Activated CD4-positive, alpha-beta T cell treated with anti-CD3 and anti-CD28 coated beads, Interleukin-2, amount 50 U/mL, for 16 hours (primary cell): ENCODE results near the gene ATG12.
"Not testable (repeated sequence)": the region's sequence is repeated elsewhere in the genome, so short reads cannot be mapped to it uniquely, and the experiment has no call there.

ENCODE experiments used
- DNase-seq: peaks from one replicate; pipeline ENCODE4 v3.0.0-alpha.2; 2020

ATG12 gene

DNA sequence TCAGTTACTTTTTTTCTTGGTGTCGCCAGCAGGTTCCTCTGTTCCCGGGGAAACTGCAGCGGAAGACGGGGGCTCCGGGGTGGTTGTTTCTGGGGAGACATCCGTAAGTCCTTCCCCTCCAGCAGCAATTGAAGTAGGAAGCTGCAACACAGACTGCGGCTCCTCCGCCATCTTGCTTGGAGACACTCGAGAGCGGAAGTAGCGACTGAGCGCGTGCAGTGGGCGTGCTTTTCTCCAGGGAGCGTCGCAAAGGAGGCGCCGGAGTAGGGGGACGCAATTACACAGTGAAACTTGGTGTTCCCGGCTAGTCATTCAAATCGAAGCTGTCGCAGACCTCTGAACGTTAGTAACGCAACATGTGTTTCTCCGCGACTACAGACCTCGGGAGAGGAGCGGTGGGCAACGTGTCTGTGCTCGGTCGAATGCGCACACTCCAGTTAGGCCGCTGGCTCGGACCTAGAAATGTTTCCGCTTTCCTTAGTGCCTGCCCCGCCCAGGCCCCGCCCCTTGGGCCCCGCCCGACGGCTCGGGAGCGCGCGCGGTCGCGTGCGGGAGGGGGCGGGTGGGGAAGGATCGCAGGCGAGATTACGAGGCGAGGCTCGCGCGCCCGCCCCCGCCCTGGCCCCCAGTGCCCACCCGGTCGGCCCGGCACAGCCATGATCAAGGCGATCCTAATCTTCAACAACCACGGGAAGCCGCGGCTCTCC lies at the start of gene ATG12, which contains the start of gene AP3S1:
TSS of gene ATG12 (minus strand) at position 184 of the 707 bp plus-strand sequence. CDS start at position 171, 13 bp downstream.
TSS of gene AP3S1 (plus strand) at position 554 of the 707 bp plus-strand sequence. CDS start at position 657, 103 bp downstream.
- peak; percentile 93 for DNase-seq

DNA sequence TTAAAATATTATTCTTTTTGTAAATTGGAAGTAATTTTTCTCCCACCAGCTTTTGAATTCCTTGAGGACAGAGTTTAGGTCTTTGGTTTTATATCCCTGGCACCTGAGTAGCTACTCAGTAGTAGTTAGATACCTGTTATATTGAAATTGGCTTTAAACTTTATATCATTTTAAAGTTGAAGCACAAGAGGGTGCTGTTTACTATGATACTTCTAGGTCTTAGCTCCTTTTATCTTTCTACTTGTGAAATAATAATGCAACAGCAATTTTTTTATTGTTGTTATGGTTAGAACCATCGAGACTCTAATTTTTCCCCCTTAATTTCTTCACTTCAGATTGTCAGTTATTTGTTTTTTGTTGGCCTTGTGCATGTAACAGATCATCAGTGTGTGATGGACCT lies 46.7 kb upstream of the ATG12 start:
- no peak for DNase-seq

GRCh38 chr5:115885208-115885607 lies 43.8 kb upstream of the ATG12 start:
- DNase-seq: not testable (repeated sequence)

GRCh38 chr5:115884704-115885103 lies 43.3 kb upstream of the ATG12 start:
- no peak for DNase-seq

GRCh38 chr5:115882434-115882833 lies 41.1 kb upstream of the ATG12 start:
- DNase-seq: not testable (repeated sequence)

GRCh38 chr5:115877342-115877741 lies 36.0 kb upstream of the ATG12 start:
- DNase-seq: not testable (repeated sequence)

DNA sequence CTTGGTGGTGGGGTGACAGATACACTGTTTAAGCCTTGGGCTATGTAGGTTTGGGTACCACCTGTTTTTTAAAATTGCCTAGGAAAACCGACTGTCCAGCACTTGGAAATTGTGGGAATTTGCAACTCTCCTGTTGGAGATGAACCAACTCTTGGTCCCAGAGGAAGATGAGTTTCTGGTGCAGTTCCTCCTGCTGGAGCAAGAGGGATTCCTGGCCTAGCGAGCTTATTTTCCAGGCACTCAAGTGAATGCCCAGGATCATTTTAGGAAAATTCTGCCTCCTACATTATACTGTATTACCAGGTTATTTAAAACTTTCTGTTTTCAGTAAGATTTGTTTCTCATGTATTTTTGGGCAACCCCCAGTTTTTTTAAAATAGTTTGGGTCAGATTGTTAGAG lies 34.1 kb upstream of the ATG12 start:
- no peak for DNase-seq

DNA sequence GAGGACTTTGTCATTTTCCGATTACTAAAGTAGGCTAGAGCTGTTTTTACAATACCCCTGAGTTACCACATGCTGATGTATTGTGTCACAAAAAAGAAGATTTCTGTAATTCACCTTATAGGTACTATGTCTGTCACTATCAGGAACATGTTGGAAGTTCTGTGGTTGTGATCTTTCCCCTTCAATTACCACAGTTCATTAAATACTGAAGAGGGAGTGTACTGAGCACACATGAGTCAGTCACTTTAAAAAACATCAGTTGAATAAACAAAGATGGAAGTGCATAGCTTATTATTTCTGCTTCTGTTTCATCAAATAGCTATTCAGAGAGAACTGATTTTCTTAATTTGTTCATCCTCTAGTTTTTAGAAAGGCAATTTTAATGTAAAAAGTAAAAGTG lies 32.0 kb upstream of the ATG12 start:
- DNase-seq: no peak

GRCh38 chr5:115872447-115872846 lies 31.1 kb upstream of the ATG12 start:
- DNase-seq: no peak

DNA sequence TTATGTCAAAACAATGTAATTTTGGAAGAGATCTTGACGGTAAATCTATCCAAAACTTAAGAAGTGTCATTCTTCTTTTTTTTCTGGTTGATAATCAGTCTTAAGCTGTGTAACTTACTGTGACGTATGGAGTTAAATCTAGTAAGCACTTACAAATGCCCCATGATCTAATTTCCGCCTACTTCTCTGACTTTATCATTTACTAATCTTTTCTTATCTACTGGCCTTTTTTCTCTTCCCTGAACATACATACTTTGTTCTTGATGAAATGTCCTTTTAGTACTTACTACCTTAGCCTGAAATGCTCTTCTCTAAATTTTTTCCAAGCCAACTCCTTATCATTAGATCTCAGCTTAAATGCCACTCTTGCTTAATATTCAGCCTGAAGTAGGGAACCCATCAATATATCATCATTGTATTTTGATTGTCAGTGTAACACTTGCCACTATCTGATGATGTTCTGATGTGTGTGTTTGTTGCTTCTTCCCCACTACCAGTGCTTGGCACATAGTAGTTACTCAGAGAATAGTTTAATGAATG lies 28.0 kb upstream of the ATG12 start:
- no peak for DNase-seq

GRCh38 chr5:115859378-115859777 lies 18.0 kb upstream of the ATG12 start:
- no peak for DNase-seq

DNA sequence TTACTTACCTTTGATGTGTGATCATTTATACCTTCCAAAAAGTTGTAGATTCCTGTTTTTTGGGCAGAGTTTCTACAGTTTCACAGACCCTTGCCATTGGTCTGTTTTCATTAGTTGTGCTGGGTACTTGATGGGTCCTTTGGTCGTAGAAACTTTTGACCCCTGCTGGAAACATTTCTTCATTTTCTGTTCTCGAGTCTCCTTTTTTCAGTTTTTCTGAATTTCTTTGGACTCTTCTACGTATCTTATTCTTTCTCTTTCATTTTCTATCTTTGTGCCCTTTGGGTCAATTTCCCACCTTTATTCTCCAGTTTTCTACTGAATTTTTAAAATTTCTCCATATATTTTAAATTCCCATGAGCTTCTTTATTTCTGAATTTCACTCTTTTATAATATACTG lies 17.0 kb upstream of the ATG12 start:
- no peak for DNase-seq

- DNase-seq: no peak
Observed at GRCh38 chr5:115857626-115858349, 16.4 kb upstream of the ATG12 start.

GRCh38 chr5:115857057-115857479 lies 15.7 kb upstream of the ATG12 start:
- DNase-seq: no peak

DNA sequence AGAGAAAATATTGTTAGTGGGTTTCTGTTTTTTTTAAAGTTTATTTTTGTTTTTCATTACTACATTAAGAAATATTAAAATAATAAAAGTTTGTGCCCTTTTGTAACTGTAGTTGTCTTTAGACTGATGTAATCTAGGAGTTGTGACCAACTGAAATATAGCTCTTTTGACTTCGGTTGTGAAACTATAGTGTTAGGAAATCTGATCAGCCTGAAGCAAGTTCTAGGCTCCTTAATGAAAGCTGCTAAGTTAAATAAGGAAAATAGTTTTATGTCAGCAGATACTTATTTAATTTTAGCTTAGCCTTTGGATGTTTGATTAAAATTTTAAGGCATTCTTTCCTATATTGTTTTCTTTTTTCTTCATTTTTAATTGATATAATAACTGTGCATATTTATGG lies 14.6 kb upstream of the ATG12 start:
- DNase-seq: no peak

DNA sequence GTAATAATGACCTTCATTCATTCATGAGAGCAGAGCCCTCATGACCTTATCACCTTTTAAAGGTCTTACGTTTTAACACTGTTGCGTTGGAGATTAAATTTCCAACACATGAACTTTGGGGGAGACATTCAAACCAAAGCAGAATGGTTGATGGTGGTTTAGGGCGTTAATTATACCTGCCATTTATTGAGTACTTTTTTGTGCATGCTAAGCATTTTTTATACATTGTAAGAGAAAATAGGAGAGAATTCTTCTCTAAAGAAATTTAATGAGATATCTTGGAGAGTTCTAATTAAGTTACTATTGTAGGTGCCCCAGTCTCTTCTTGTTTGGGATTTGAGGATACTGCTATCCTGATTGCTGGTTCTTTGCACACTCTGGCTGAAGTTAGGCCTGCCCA lies 12.8 kb upstream of the ATG12 start:
- DNase-seq: no peak

- DNase-seq: no peak
Observed at GRCh38 chr5:115850744-115851416, 9.5 kb upstream of the ATG12 start.

- DNase-seq: no peak
Observed at GRCh38 chr5:115849258-115849798, 8.0 kb upstream of the ATG12 start.

GRCh38 chr5:115847290-115847689 lies 5.9 kb upstream of the ATG12 start:
- no peak for DNase-seq

GRCh38 chr5:115844321-115844817 lies 3.0 kb upstream of the ATG12 start:
- DNase-seq: no peak

DNA sequence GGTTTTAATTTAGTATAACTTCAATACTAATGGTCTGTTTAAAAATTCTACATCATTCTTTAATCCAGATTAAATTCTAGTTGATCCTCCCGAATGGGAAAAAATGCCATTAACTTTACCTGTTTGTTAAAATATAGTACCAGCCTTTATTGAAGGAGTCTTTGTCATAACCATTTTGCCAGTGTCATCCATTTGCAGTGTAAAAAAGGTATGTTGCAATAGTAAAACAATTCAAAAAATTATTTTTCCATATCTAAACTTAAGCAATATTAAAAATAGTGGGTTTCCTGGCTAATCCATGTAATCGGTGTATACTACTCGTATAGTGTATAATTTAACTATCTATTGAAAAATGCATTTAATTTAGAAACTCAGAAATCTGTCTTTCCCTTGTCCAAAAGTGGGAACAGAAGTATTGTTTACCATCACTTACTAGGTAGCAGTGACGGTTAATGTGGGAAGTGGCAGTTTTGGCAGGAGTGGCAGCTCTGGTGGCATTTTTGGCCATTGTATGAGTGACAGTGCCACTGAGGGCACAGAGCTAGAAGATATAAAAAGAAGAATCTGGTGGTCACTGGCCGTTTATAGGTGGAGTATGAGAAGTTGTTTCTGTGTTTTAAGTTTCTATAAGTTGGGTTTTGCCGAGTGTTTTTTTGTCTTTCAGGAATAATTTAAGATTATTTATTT lies 2.2 kb upstream of the ATG12 start:
- DNase-seq: no peak

- DNase-seq: no peak
Observed at GRCh38 chr5:115842952-115843351, 1.6 kb upstream of the ATG12 start.
